Ishikawa (cell line): Measurements from ENCODE around the gene LBHD1.

Source experiments
- CEBPB ChIP-seq: IDR thresholded peaks from 2 replicates; pipeline ENCODE4 v1.6.1; 2012
- CREB1 ChIP-seq: IDR thresholded peaks from 2 replicates; pipeline ENCODE4 v1.6.1; 2012; ENCODE audit warnings: low read depth
- EGR1 ChIP-seq: IDR thresholded peaks from 2 replicates; pipeline ENCODE4 v1.6.1; 2012
- EP300 ChIP-seq: IDR thresholded peaks from 2 replicates; pipeline ENCODE4 v1.6.1; 2012; ENCODE audit warnings: borderline replicate concordance
- FOXM1 ChIP-seq: IDR thresholded peaks from 2 replicates; pipeline ENCODE4 v1.6.1; 2012; ENCODE audit warnings: low read depth, borderline replicate concordance
- NFIC ChIP-seq: IDR thresholded peaks from 2 replicates; pipeline ENCODE4 v1.6.1; 2012
- RAD21 ChIP-seq: IDR thresholded peaks from 2 replicates; pipeline ENCODE4 v1.6.1; 2012; ENCODE audit warnings: low read depth
- TAF1 ChIP-seq: IDR thresholded peaks from 2 replicates; pipeline ENCODE4 v1.6.1; 2012; ENCODE audit warnings: low read depth, mild to moderate bottlenecking
- TCF12 ChIP-seq: IDR thresholded peaks from 2 replicates; pipeline ENCODE4 v1.6.1; 2012; ENCODE audit warnings: low read depth
- TEAD4 ChIP-seq: IDR thresholded peaks from 2 replicates; pipeline ENCODE4 v1.6.1; 2012
- YY1 ChIP-seq: IDR thresholded peaks from 2 replicates; pipeline ENCODE4 v1.6.1; 2012; ENCODE audit warnings: low read depth
- ZBTB7A ChIP-seq: IDR thresholded peaks from 2 replicates; pipeline ENCODE4 v1.6.1; 2012; ENCODE audit warnings: low read depth
- TF ChIP-seq, protein P1 (sequence below): IDR thresholded peaks from 2 replicates; pipeline ENCODE4 v1.6.1; 2012; ENCODE audit warnings: low read depth, mild to moderate bottlenecking
- TF ChIP-seq, protein P2 (sequence below): IDR thresholded peaks from 2 replicates; pipeline ENCODE4 v1.6.1; 2012
- TF ChIP-seq, protein P3 (sequence below): IDR thresholded peaks from 2 replicates; pipeline ENCODE4 v1.6.1; 2012

The LBHD1 gene

DNA sequence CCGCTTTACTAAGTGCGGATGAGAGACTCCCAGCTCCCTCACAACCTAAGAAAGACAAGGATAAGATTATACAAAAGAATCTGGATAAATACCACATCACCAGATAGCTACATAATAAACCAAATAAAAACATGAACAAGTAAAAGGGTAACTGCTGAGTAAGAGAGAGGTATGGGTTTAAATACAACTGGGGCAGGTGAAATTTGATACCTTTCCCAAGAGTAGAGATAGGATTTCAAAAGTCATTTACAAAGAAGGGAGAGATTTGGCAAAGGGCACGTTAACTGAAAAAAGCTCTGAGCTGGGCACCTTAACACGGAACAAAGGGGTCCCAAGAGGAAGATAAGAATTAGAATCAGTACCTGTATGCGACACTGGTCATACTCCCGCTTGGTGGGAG, 5.1 kb upstream of the LBHD1 start:
- TF ChIP-seq CEBPB (no peak), ZBTB7A (no peak), TCF12 (no peak), NFIC (no peak), EGR1 (no peak), RAD21 (no peak)
- TF ChIP-seq, protein P1, sequence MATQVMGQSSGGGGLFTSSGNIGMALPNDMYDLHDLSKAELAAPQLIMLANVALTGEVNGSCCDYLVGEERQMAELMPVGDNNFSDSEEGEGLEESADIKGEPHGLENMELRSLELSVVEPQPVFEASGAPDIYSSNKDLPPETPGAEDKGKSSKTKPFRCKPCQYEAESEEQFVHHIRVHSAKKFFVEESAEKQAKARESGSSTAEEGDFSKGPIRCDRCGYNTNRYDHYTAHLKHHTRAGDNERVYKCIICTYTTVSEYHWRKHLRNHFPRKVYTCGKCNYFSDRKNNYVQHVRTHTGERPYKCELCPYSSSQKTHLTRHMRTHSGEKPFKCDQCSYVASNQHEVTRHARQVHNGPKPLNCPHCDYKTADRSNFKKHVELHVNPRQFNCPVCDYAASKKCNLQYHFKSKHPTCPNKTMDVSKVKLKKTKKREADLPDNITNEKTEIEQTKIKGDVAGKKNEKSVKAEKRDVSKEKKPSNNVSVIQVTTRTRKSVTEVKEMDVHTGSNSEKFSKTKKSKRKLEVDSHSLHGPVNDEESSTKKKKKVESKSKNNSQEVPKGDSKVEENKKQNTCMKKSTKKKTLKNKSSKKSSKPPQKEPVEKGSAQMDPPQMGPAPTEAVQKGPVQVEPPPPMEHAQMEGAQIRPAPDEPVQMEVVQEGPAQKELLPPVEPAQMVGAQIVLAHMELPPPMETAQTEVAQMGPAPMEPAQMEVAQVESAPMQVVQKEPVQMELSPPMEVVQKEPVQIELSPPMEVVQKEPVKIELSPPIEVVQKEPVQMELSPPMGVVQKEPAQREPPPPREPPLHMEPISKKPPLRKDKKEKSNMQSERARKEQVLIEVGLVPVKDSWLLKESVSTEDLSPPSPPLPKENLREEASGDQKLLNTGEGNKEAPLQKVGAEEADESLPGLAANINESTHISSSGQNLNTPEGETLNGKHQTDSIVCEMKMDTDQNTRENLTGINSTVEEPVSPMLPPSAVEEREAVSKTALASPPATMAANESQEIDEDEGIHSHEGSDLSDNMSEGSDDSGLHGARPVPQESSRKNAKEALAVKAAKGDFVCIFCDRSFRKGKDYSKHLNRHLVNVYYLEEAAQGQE, result no peak
- TF ChIP-seq, protein P2, sequence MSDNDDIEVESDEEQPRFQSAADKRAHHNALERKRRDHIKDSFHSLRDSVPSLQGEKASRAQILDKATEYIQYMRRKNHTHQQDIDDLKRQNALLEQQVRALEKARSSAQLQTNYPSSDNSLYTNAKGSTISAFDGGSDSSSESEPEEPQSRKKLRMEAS, result no peak

DNA sequence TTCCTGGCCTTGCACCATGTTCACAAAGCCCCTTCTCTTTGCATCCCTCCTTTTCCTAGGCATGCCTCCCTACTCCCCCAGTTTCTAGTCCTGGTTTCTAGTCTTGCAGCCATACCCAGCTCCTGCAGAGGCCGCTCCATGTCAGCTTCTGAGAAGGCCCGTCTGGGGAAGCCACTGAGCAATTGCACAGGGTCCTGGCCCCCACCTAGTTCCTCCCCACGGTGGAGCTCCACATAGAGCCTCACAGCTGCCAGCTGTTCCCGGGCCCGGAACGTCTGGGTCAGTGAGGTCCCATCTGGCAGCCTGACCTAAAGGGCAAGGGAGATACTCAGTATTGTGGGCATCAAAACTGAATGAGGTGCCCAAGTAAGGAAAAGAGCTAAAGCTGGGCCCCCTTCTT, 4.6 kb upstream of the LBHD1 start:
- TF ChIP-seq, protein P3, sequence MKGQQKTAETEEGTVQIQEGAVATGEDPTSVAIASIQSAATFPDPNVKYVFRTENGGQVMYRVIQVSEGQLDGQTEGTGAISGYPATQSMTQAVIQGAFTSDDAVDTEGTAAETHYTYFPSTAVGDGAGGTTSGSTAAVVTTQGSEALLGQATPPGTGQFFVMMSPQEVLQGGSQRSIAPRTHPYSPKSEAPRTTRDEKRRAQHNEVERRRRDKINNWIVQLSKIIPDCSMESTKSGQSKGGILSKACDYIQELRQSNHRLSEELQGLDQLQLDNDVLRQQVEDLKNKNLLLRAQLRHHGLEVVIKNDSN, result no peak
- TF ChIP-seq RAD21, result no peak

DNA sequence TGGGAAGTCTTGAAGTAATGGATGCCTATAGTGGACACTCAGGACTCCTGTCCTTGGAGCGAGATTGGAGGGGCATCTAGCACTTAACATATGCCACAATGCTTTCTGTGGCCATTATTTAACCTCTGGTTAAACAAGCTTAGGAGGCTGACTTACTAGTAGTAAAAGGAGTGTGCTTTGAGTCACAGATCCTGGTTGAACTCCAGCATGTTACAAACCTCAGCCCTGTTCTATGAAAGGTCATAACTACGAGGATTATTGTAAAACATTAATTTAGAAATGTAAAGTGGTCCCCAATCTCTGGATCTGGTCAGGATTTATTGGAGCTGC, 1.1 kb upstream of the LBHD1 start:
- TF ChIP-seq, protein P1, result no peak
- TF ChIP-seq TCF12 (no peak), ZBTB7A (no peak), TAF1 (no peak), RAD21 (no peak), EP300 (no peak), CEBPB (no peak), YY1 (no peak)
- TF ChIP-seq, protein P3, result no peak

DNA sequence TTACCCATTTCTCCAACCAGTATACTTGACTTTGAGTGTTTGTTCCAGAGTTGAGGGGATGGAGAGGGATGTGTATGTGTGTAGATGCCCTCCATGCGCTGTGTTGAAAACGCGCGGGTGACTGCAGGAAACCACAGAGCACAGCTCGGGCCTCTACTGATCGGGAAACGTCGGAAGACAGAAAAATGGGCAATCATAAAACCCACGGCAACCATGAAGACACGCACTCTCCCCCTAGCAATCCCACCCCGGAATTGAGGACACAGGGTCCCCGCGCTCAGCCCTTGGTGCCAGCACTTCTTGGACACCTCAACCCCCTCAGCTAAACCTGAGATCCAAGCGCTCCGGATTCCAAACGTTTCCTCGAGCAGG, 845 bp downstream of the LBHD1 start:
- TF ChIP-seq EGR1, result no peak
- TF ChIP-seq ZBTB7A, result no peak
- no peak for TF ChIP-seq YY1
- TF ChIP-seq CREB1, result no peak
- TF ChIP-seq, protein P2, result no peak
- no peak for TF ChIP-seq CEBPB
- TF ChIP-seq NFIC, result no peak
- TF ChIP-seq TEAD4, result no peak
- TF ChIP-seq FOXM1, result no peak

DNA sequence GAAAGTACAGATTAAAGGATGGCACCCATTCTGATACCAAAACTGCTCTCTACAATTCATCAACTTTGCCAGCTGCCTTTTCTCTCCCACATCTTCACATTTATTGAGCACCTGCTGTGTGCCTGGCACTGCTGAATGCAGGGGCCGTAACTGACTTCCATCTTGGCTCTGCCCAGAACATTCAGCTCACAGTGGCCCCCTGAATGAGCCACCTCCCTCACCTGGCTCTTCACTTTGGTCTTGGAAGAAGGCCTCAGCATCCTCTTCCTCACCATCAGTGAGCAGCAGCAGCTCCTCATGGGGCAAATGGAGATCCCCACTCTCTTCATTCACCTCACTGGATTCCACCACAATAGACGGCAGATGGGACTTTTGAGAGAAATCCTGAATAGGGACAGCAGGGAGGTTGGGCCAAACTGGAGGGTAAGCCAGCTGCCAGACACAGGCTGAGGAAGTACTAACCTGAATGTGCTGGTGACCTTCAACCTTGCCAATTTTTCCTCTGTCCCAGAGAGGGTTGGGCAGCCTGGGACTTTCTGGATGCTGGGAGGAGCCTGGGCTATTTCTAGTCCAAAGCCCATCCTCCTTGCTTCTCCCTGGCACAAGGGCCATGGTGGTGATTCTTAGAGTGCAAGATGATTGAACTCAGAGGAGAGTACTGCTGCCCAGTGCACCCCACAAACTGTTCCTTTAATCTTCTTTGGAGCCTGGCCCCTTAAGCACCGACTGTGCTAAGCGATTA, 2.5 kb downstream of the LBHD1 start:
- TF ChIP-seq TEAD4, result no peak
- TF ChIP-seq FOXM1, result no peak
- no peak for TF ChIP-seq TCF12
- TF ChIP-seq RAD21, result no peak
- TF ChIP-seq, protein P3, result no peak
- TF ChIP-seq EGR1, result no peak
- TF ChIP-seq YY1, result no peak
- no peak for TF ChIP-seq TAF1

DNA sequence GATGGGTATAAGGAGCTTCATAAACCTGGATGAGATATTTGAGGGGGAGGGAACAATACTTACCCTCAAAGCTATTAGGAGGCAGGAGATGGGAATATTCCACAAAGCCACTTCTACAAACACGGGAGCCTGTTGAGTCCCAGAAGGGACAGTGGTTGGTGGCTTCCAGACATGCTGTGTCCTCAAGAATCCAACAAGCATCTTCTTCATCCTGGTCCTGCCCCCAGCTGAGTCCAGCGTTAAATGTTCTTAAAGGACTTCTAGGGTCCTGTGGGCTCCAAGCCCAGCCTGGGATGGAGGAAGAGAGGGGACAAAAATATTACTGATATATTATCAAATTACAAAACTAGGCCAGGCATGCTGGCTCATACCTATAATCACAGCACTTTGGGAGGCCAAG, 4.6 kb downstream of the LBHD1 start:
- no peak for TF ChIP-seq TAF1

DNA sequence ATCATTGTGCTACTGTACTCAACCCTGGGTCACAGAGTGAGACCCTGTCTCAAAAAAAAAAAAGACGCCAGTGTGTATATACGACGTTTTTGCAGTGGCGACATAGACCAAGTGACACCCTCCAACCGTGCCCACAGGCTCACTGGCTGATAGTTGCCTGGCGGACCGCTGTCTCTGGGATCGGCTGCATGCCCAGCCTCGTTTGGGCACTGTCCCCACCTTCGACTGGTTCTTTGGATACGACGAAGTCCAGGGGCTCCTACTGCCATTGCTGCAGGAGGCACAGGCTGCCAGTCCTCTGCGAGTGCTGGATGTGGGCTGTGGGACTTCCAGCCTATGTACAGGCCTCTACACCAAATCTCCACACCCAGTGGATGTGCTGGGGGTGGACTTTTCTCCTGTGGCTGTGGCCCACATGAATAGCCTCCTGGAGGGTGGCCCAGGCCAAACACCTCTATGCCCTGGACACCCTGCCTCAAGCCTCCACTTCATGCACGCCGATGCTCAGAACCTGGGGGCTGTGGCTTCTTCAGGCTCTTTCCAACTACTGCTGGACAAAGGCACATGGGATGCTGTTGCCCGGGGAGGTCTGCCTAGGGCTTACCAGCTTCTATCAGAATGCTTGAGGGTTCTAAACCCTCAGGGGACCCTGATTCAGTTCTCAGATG, 5.7 kb downstream of the LBHD1 start:
- TF ChIP-seq, protein P2, result no peak
- TF ChIP-seq, protein P3, result no peak
- TF ChIP-seq CREB1 (no peak), NFIC (no peak), TCF12 (no peak), EGR1 (no peak), ZBTB7A (no peak), TEAD4 (no peak), YY1 (no peak), FOXM1 (no peak), CEBPB (no peak), EP300 (no peak), TAF1 (no peak), RAD21 (no peak)
- TF ChIP-seq, protein P1, result no peak
